CD4-positive, CD25-positive, alpha-beta regulatory T cell (primary cell): Measurements from ENCODE around the gene LARP4. TPM values are rescaled to one million over a fixed set of nuclear protein-coding genes. Genes with fewer than 3 reads are reported as not detected.
"Not testable (repeated sequence)": the region's sequence is repeated elsewhere in the genome, so short reads cannot be mapped to it uniquely, and the experiment has no call there.

Source experiments
- ATAC-seq, 2 donors: fragments of 150-1000 bp; cut with Tn5 transposase; one replicate each; pipeline ENCODE4 v1.10.0; 2021; ENCODE audit warnings: low read depth in 2 of 2, moderate number of reproducible peaks in 2 of 2, moderate library complexity in 1 of 2
- DNase-seq, 3 donors: peaks; one replicate each; pipeline versions ENCODE4 v3.0.0 to v3.0.0-alpha.2; 2012 to 2022; ENCODE audit warnings: mixed read lengths in 1 of 3
- H3K27ac ChIP-seq: one replicate; pipeline ENCODE4 v1.7.0; 2013; ENCODE audit warnings: mild to moderate bottlenecking, low read length; ENCODE audit not compliant: insufficient read depth, poor library complexity, severe bottlenecking
- H3K27me3 ChIP-seq: one replicate; pipeline ENCODE4 v1.7.0; 2013; ENCODE audit warnings: low read length; ENCODE audit not compliant: control insufficient read depth, insufficient read depth
- H3K36me3 ChIP-seq: one replicate; pipeline ENCODE4 v1.7.0; 2013; ENCODE audit warnings: mild to moderate bottlenecking, low read length, moderate library complexity; ENCODE audit not compliant: control insufficient read depth, insufficient read depth
- H3K4me1 ChIP-seq: 2 replicates; pipeline ENCODE4 v1.7.0; 2013; ENCODE audit warnings: mild to moderate bottlenecking, low read length; ENCODE audit not compliant: insufficient read depth, control insufficient read depth, poor library complexity, severe bottlenecking
- H3K4me3 ChIP-seq: one replicate; pipeline ENCODE4 v1.7.0; 2013; ENCODE audit warnings: low read depth, mild to moderate bottlenecking, low read length, moderate library complexity
- H3K9me3 ChIP-seq, 2 experiments: 1 replicate in 1 of 2; 2 replicates in 1 of 2; pipeline ENCODE4 v1.7.0; 2013; ENCODE audit warnings: low read length in 2 of 2, mild to moderate bottlenecking in 1 of 2, moderate library complexity in 1 of 2; ENCODE audit not compliant: control insufficient read depth in 2 of 2
- H3K27ac Mint-ChIP-seq, 3 donors: one replicate each; pipeline ENCODE4 v1.8.0; 2020 to 2022; ENCODE audit warnings: mild to moderate bottlenecking in 3 of 3, mixed read lengths in 3 of 3, moderate library complexity in 2 of 3
- H3K27me3 Mint-ChIP-seq: one replicate; pipeline ENCODE4 v1.8.0; 2022; ENCODE audit warnings: mild to moderate bottlenecking, mixed read lengths
- H3K36me3 Mint-ChIP-seq: one replicate; pipeline ENCODE4 v1.8.0; 2020; ENCODE audit warnings: mixed read lengths
- H3K4me1 Mint-ChIP-seq, 4 donors: one replicate each; pipeline ENCODE4 v1.8.0; 2020 to 2022; ENCODE audit warnings: mixed read lengths in 4 of 4, mild to moderate bottlenecking in 1 of 4
- H3K4me3 Mint-ChIP-seq, 4 donors: one replicate each; pipeline ENCODE4 v1.8.0; 2020 to 2022; ENCODE audit warnings: mild to moderate bottlenecking in 4 of 4, mixed read lengths in 4 of 4, moderate library complexity in 3 of 4
- H3K9me3 Mint-ChIP-seq, 7 donors: one replicate each; pipeline ENCODE4 v1.8.0; 2020 to 2022; ENCODE audit warnings: mixed read lengths in 7 of 7, mild to moderate bottlenecking in 3 of 7, moderate library complexity in 2 of 7
- polyA plus RNA-seq, 4 donors: library from polyadenylated mRNA; unstranded; fragments of 300-500 nt; fragmentation: Illumina TruSeq; gene quantifications; one replicate each; pipeline ENCODE4 v1.2.3, GENCODE V29; 2021
- total RNA-seq: library from RNA; stranded (reverse); gene quantifications from one replicate; pipeline ENCODE4 v1.2.3, GENCODE V29; 2022

The LARP4 gene
- total and polyA plus RNA-seq, 5 donors from 2014 or later, result 13.7 to 35.1 (median 16.1) TPM

DNA sequence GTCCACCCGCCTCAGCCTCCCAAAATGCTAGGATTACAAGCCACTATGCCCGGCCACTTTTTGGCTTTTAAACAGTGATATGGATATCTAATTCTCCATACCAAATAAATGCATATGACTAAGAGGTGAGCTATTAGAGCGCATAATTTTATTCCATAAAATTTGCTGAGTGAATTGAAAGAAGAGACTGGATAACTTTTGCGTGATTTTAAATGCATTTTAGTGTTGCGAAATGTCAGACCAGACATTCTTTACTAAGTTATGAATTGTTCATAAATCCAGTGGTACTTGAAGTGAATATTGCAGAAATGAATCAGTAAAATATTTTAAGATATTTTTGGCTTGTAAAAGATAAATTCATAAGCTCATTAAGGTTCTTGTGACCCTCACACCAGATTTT, 53.2 kb downstream of the LARP4 start:
- no peak overlapping the region for H3K27ac Mint-ChIP-seq

DNA sequence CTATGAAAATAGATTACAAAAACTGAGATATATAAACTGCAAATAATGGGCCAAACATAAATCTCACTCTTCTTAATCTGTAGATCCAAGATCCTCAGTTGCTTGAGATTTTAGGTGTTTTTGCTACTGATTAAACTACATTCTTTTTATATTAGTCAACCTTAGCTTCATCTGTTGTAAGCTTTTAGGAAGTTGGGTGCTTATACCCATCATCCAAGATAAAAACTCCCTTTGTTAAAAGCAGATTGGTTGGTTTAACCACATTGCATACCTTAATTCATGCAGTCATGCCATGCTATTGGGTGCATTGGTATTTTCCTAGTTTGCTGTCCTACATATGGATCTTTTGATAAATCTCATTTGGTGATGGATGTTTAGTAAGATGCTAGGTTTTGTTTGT, 57.9 kb downstream of the LARP4 start:
- Mint-ChIP-seq H3K9me3 (no peaks in the 10 kb centered on the region), H3K4me3 (no peak overlapping the region), H3K36me3 (peaks cover 22% of the 10 kb centered on the region), H3K27me3 (no peaks in the 10 kb centered on the region), H3K4me1 (peaks cover 0 to 2% (median 0%) of the 10 kb centered on the region in 4 donors), H3K27ac (no peak overlapping the region)
- Histone ChIP-seq H3K9me3 (no peaks in the 10 kb centered on the region), H3K27ac (no peak overlapping the region), H3K36me3 (peaks cover 21% of the 10 kb centered on the region), H3K27me3 (no peaks in the 10 kb centered on the region), H3K4me3 (no peak overlapping the region), H3K4me1 (no peaks in the 10 kb centered on the region)
- no peak for DNase-seq
- no peak for ATAC-seq

More for the DNA sequence above, 53.2 kb downstream of the LARP4 start:
- ATAC-seq, result no peak
- Histone ChIP-seq H3K36me3 (peaks cover 29% of the 10 kb centered on the region), H3K4me1 (no peaks in the 10 kb centered on the region), H3K9me3 (no peaks in the 10 kb centered on the region), H3K4me3 (no peak overlapping the region), H3K27me3 (no peaks in the 10 kb centered on the region), H3K27ac (no peak overlapping the region)
- H3K9me3 Mint-ChIP-seq, result no peaks in the 10 kb centered on the region
- H3K4me1 Mint-ChIP-seq, result peaks cover 0 to 9% (median 5%) of the 10 kb centered on the region in 4 donors
- no peak overlapping the region for H3K4me3 Mint-ChIP-seq
- DNase-seq, result no peak
- no peaks in the 10 kb centered on the region for H3K27me3 Mint-ChIP-seq
- H3K36me3 Mint-ChIP-seq, result peaks cover 16% of the 10 kb centered on the region

DNA sequence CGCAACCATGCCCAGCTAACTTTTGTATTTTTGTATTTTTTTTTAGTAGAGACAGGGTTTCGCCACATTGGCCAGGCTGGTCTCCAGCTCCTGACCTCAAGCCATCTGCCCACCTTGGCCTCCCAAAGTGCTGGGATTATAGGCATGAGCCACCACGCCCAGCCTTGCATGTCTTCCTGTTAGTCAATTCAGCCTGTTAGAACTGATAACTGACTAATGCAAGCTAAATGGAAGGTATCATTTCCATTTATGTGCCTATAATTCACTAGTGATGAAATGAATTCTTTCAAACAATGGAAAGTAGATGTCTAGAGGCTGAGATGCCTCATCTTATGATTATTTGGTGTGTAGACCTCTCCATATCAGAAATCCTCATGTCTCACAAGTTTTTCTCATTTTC, 66.8 kb downstream of the LARP4 start:
- H3K27me3 Mint-ChIP-seq, result no peaks in the 10 kb centered on the region
- no peak overlapping the region for H3K4me3 Mint-ChIP-seq
- no peak for ATAC-seq
- peaks cover 37% of the 10 kb centered on the region for H3K36me3 Mint-ChIP-seq
- Histone ChIP-seq H3K27ac (no peak overlapping the region), H3K4me3 (no peak overlapping the region), H3K27me3 (no peaks in the 10 kb centered on the region), H3K4me1 (no peaks in the 10 kb centered on the region), H3K36me3 (peaks cover 21% of the 10 kb centered on the region), H3K9me3 (no peaks in the 10 kb centered on the region)
- peak overlapping the region in 1 of 3 donors; percentile 36 for H3K27ac Mint-ChIP-seq
- peaks cover 0 to 14% (median 0%) of the 10 kb centered on the region in 4 donors for H3K4me1 Mint-ChIP-seq
- no peak for DNase-seq
- H3K9me3 Mint-ChIP-seq, result no peaks in the 10 kb centered on the region

DNA sequence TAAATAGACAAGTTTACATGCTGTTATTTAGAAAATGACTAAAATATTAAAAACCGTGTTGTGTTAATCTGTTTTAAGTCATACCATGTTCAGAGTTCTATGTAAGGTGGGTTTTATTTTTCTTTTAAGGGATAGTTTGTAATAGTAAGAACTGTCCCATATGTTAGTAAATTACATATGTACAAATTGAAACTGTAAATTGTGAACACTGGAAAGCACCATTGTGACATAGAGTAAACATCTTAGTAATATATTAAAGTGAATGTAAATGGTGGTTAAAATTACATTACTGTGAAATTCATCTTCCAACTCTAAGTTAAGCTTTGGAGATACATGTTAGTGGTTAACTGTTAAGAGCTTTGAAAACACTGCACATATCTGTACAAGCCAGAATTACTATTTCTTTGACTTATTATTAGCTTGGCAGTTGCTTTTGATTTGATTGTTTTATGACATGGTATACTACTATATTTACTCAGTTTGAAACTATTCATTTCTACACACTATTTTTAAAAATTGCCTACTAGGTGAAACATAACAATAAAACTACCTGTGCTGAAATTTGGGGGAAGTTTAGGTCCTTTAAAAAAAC, 76.7 kb downstream of the LARP4 start:
- ATAC-seq (no peak), DNase-seq (no peak)
- Histone ChIP-seq H3K4me3 (no peak overlapping the region), H3K27me3 (no peaks in the 10 kb centered on the region), H3K4me1 (no peaks in the 10 kb centered on the region), H3K9me3 (no peaks in the 10 kb centered on the region), H3K27ac (no peak overlapping the region), H3K36me3 (peaks cover 44% of the 10 kb centered on the region)
- H3K27me3 Mint-ChIP-seq, result no peaks in the 10 kb centered on the region
- H3K9me3 Mint-ChIP-seq, result no peaks in the 10 kb centered on the region
- peak overlapping the region in 1 of 3 donors; percentile 89 for H3K27ac Mint-ChIP-seq
- no peak overlapping the region for H3K4me3 Mint-ChIP-seq
- peaks cover 0 to 3% (median 1%) of the 10 kb centered on the region in 4 donors for H3K4me1 Mint-ChIP-seq
- peaks cover 31% of the 10 kb centered on the region for H3K36me3 Mint-ChIP-seq

DNA sequence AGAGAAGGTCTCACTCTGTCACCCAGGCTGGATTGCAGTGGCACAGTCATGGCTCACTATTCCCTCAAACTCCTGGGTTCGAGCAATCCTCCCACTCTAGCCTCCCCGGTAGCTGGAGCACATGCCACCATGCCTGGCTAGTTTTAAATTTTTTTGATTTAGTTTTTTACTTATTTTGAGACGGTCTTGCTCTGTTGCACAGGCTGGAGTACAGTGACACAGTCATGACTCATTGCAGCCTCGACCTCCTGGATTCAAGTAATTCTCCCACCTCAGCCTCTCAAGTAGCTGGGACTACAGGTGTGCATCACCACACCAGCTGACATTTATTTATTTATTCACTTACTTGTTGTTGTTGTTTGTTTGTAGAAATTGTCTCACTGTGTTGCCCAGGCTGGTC, 81.9 kb downstream of the LARP4 start:
- H3K4me3 Mint-ChIP-seq, result no peak overlapping the region
- ATAC-seq (no peak), DNase-seq (no peak)
- H3K4me3 ChIP-seq, result no peak overlapping the region
- peaks cover 8% of the 10 kb centered on the region for H3K36me3 Mint-ChIP-seq
- H3K4me1 Mint-ChIP-seq, result no peaks in the 10 kb centered on the region
- H3K27me3 Mint-ChIP-seq, result no peaks in the 10 kb centered on the region
- H3K36me3 ChIP-seq, result peaks cover 4% of the 10 kb centered on the region
- no peak overlapping the region for H3K27ac ChIP-seq
- H3K4me1 ChIP-seq, result no peaks in the 10 kb centered on the region
- no peaks in the 10 kb centered on the region for H3K9me3 ChIP-seq
- H3K27me3 ChIP-seq, result no peaks in the 10 kb centered on the region
- peaks cover 0 to 3% (median 0%) of the 10 kb centered on the region in 7 donors for H3K9me3 Mint-ChIP-seq
- H3K27ac Mint-ChIP-seq, result peak overlapping the region in 1 of 3 donors; percentile 60

DNA sequence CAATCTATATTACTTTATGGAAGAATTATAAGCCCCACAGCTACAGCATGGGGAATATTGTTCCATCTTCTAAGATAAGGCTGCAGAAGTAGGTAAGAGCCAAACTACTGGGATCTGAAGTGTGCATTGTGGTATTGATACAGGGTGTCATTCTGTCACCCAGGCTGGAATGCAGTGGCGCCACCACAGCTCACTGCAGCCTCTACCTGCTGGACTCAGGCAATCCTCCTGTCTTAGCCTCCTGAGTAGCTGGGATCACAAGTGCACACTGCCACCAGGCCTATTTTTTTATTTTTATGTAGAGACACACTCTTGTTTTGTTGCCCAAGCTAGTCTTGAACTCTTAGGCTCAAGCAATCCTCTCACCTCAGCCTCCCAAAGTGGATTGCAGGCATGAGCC, 82.8 kb downstream of the LARP4 start:
- no peak overlapping the region for H3K27ac Mint-ChIP-seq
- Histone ChIP-seq H3K36me3 (no peaks in the 10 kb centered on the region), H3K27ac (no peak overlapping the region), H3K27me3 (no peaks in the 10 kb centered on the region), H3K9me3 (no peaks in the 10 kb centered on the region), H3K4me1 (no peaks in the 10 kb centered on the region), H3K4me3 (no peak overlapping the region)
- no peak for DNase-seq
- no peaks in the 10 kb centered on the region for H3K27me3 Mint-ChIP-seq
- H3K4me1 Mint-ChIP-seq, result no peaks in the 10 kb centered on the region
- peaks cover 0 to 3% (median 0%) of the 10 kb centered on the region in 7 donors for H3K9me3 Mint-ChIP-seq
- peaks cover 7% of the 10 kb centered on the region for H3K36me3 Mint-ChIP-seq
- ATAC-seq, result no peak
- no peak overlapping the region for H3K4me3 Mint-ChIP-seq

DNA sequence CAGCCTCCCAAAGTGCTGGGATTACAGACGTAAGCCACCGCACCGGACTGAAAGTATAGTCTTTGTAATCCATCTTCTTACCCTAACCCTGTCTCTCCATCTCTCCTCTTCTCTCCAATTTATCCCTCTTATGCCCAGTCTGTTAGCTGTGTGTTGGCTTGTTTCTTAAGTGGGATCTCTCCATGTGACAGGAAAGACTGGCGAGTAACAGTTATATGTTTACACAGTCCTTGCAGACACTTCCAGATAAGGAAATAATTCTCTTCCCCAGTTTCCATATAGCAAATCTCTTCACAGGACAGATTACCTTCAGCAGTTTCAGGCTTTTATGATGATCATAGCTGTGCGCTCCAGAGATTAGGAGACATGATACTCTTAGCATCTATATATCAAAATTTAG, 88.1 kb downstream of the LARP4 start:
- Histone ChIP-seq H3K27ac (no peak overlapping the region), H3K4me1 (no peaks in the 10 kb centered on the region), H3K36me3 (no peaks in the 10 kb centered on the region), H3K27me3 (no peaks in the 10 kb centered on the region), H3K9me3 (peaks cover 20 to 23% of the 10 kb centered on the region in 2 experiments), H3K4me3 (no peak overlapping the region)
- no peak overlapping the region for H3K4me3 Mint-ChIP-seq
- H3K27me3 Mint-ChIP-seq, result peaks cover 4% of the 10 kb centered on the region
- no peaks in the 10 kb centered on the region for H3K36me3 Mint-ChIP-seq
- no peak for ATAC-seq
- no peak overlapping the region for H3K27ac Mint-ChIP-seq
- DNase-seq, result no peak
- peaks cover 2 to 21% (median 11%) of the 10 kb centered on the region in 7 donors for H3K9me3 Mint-ChIP-seq
- no peaks in the 10 kb centered on the region for H3K4me1 Mint-ChIP-seq

DNA sequence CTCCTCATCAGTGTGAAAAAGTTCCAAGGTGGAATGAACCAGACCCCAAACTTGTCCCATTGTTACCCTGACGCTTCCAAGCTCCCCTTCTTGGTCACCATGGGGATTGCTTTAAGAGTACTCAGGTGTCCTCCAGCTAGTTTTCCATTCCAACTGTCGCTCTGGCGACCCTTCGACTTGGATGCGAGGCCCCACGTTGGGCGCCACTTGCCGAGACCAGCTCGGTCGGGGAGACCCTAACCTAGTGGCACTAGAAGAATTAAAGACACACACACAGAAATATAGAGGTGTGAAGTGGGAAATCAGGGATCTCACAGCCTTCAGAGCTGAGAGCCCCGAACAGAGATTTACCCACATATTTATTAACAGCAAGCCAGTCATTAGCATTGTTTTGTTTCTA, 97.4 kb downstream of the LARP4 start:
- peaks cover 30 to 47% of the 10 kb centered on the region in 2 experiments for H3K9me3 ChIP-seq
- H3K27me3 ChIP-seq, H3K36me3 ChIP-seq, H3K4me1 Mint-ChIP-seq, DNase-seq, H3K4me3 Mint-ChIP-seq, H3K4me3 ChIP-seq, H3K27me3 Mint-ChIP-seq, H3K27ac ChIP-seq, H3K27ac Mint-ChIP-seq, H3K36me3 Mint-ChIP-seq, ATAC-seq, H3K4me1 ChIP-seq: not testable (repeated sequence)
- peaks cover 0 to 57% (median 22%) of the 10 kb centered on the region in 7 donors for H3K9me3 Mint-ChIP-seq
